Measurements from ENCODE around the gene PIK3R1. TPM values are rescaled to one million over a fixed set of nuclear protein-coding genes. Genes with fewer than 3 reads are reported as not detected.

Gene PIK3R1
- polyA plus RNA-seq, 1 donor (not counting 4 experiments of a cell fraction or from before 2014, with no cell fraction given), result 16.7 TPM

DNA sequence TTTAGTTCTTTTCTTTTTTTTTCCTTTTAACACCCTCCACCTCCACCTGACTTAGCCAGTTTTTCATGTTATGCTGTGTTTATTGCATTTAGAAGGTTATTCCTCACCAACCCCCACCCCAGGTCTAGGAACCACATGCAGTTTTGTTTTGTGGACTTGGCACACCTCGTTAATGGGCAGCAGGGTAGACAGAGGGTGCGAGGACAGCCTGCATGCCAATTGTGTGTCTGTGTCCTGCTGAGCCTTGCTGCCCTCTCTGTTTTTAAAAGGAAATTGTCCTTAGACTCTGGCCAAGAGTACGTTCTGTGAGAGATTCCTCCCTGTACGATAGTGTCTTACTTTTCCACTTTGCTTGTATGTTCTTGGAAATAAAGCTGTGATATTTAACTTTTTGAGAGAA is 13.9 kb downstream of the PIK3R1 start:
- DNase-seq (ENCODE audit: low read depth, low spot score) (no peak), FAIRE-seq (no peak)
- TF ChIP-seq CTCF (optimal IDR thresholded peaks at IDR 0.05 in 1 of 3, IDR thresholded peaks at IDR 0.05 in 1 of 3, conservative IDR thresholded peaks at IDR 0.05 in 1 of 3; ENCODE audit: extremely low read depth in 1 of 3, insufficient read depth in 2 of 3, low read length in 3 of 3) (no peak), EZH2 (IDR thresholded peaks at IDR 0.05; ENCODE audit: low read length) (no peak)
- H3K36me3 ChIP-seq (ENCODE audit: control insufficient read depth in 2 of 2, extremely low read depth in 1 of 2, insufficient read depth in 2 of 2, low read length in 2 of 2), result peaks cover 9 to 17% of the 10 kb centered on the region in 2 experiments
- no peaks in the 10 kb centered on the region for H3K27me3 ChIP-seq (ENCODE audit: control insufficient read depth, extremely low read depth, insufficient read depth, low read length)
- H3K79me2 ChIP-seq (ENCODE audit: control insufficient read depth, insufficient read depth, low read length), result peaks cover 56% of the 10 kb centered on the region
- no peaks in the 10 kb centered on the region for H3K9me1 ChIP-seq (ENCODE audit: control insufficient read depth, extremely low read depth, insufficient read depth, low read length)
- no peak overlapping the region for H2AFZ ChIP-seq (ENCODE audit: control insufficient read depth, low read length)
- peaks cover 17% of the 10 kb centered on the region for H3K4me1 ChIP-seq (ENCODE audit: control insufficient read depth, extremely low read depth, insufficient read depth, low read length)
- dilution Hi-C loops (cut with MboI; ENCODE audit: extremely low pct_ligation_motif_present, low sequenced_read_pairs), result no loop called here
- H3K9ac ChIP-seq (ENCODE audit: control insufficient read depth, extremely low read depth, insufficient read depth, low read length), result no peak overlapping the region
- no peaks in the 10 kb centered on the region for H4K20me1 ChIP-seq (ENCODE audit: control insufficient read depth, extremely low read depth, insufficient read depth, low read length)
- H3K4me3 ChIP-seq (ENCODE audit: control insufficient read depth in 2 of 3, extremely low read depth in 1 of 3, insufficient read depth in 2 of 3, low read depth in 1 of 3, low read length in 3 of 3), result no peak overlapping the region
- no peak overlapping the region for H3K27ac ChIP-seq (ENCODE audit: control insufficient read depth, insufficient read depth, low read length)
- no peak overlapping the region for H3K4me2 ChIP-seq (ENCODE audit: control insufficient read depth, extremely low read depth, insufficient read depth, low read depth, low read length)
- H3K9me3 ChIP-seq (ENCODE audit: control insufficient read depth, low read depth, low read length), result no peaks in the 10 kb centered on the region

DNA sequence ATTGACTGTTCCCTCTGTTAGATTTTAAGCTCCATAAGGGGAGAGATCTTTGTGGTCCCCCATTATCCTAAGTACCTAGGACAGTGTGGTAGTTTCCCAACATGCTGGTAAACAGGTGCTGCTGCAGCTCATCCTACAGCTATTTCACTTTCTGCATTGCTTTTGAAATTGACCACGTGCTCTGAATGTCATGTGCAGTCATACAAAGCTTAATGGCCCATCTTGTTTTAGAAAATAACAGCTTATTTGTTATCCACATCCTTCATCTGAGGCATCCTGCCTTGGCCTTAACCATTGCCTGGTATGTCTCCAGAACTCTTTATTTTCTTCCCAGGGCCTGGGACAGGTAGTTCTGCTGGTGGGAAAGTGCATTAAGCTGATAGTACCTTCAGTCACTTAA is 14.7 kb downstream of the PIK3R1 start:
- Histone ChIP-seq H4K20me1 (ENCODE audit: control insufficient read depth, extremely low read depth, insufficient read depth, low read length) (no peaks in the 10 kb centered on the region), H3K27me3 (ENCODE audit: control insufficient read depth, extremely low read depth, insufficient read depth, low read length) (no peaks in the 10 kb centered on the region), H2AFZ (ENCODE audit: control insufficient read depth, low read length) (no peak overlapping the region), H3K9me1 (ENCODE audit: control insufficient read depth, extremely low read depth, insufficient read depth, low read length) (no peaks in the 10 kb centered on the region), H3K4me1 (ENCODE audit: control insufficient read depth, extremely low read depth, insufficient read depth, low read length) (peaks cover 9% of the 10 kb centered on the region), H3K4me3 (ENCODE audit: control insufficient read depth in 2 of 3, extremely low read depth in 1 of 3, insufficient read depth in 2 of 3, low read depth in 1 of 3, low read length in 3 of 3) (no peak overlapping the region), H3K79me2 (ENCODE audit: control insufficient read depth, insufficient read depth, low read length) (peaks cover 59% of the 10 kb centered on the region), H3K9me3 (ENCODE audit: control insufficient read depth, low read depth, low read length) (no peaks in the 10 kb centered on the region), H3K4me2 (ENCODE audit: control insufficient read depth, extremely low read depth, insufficient read depth, low read depth, low read length) (no peak overlapping the region), H3K36me3 (ENCODE audit: control insufficient read depth in 2 of 2, extremely low read depth in 1 of 2, insufficient read depth in 2 of 2, low read length in 2 of 2) (peaks cover 9 to 17% of the 10 kb centered on the region in 2 experiments), H3K9ac (ENCODE audit: control insufficient read depth, extremely low read depth, insufficient read depth, low read length) (no peak overlapping the region), H3K27ac (ENCODE audit: control insufficient read depth, insufficient read depth, low read length) (no peak overlapping the region)
- TF ChIP-seq EZH2 (IDR thresholded peaks at IDR 0.05; ENCODE audit: low read length) (no peak), CTCF (optimal IDR thresholded peaks at IDR 0.05 in 1 of 3, IDR thresholded peaks at IDR 0.05 in 1 of 3, conservative IDR thresholded peaks at IDR 0.05 in 1 of 3; ENCODE audit: extremely low read depth in 1 of 3, insufficient read depth in 2 of 3, low read length in 3 of 3) (no peak)
- FAIRE-seq, result no peak
- no peak for DNase-seq (ENCODE audit: low read depth, low spot score)
- dilution Hi-C loops (cut with MboI; ENCODE audit: extremely low pct_ligation_motif_present, low sequenced_read_pairs), result no loop called here

Data from keratinocyte (primary cell).